HG02884 (cell line): ENCODE measurements around the gene CACNA1C.
A peak's percentile ranks its signal among the peaks of the same experiment; 100 is the strongest.

Experiments used
- ATAC-seq: cut with Tn5 transposase; IDR thresholded peaks from one replicate; pipeline ENCODE4 v1.9.1; 2021; ENCODE audit warnings: mild to moderate bottlenecking, moderate library complexity; ENCODE audit not compliant: unreplicated experiment

The CACNA1C gene

DNA sequence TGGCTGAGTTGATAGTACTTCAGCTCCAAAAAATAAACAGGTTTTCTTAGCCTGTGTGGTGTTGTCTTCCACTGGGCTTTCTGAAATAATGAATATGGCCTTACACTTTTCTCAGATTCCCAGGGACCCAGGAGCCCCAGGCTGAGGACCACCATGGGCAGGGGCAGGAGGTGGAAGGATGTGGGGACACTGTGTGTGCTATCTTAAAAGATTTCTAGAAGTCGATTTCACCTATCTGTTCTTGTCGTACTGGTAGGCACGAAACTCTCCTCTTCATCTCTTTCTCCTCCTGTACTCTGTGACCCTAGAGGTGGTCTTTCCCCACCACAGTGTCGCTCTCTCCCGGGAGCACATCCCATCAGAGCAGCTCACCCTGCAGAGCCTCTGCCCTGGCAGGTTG, 634.3 kb downstream of the CACNA1C start:
- ATAC-seq, result no peak

GRCh38 chr12:2687726-2688125, 634.9 kb downstream of the CACNA1C start:
- no peak for ATAC-seq

DNA sequence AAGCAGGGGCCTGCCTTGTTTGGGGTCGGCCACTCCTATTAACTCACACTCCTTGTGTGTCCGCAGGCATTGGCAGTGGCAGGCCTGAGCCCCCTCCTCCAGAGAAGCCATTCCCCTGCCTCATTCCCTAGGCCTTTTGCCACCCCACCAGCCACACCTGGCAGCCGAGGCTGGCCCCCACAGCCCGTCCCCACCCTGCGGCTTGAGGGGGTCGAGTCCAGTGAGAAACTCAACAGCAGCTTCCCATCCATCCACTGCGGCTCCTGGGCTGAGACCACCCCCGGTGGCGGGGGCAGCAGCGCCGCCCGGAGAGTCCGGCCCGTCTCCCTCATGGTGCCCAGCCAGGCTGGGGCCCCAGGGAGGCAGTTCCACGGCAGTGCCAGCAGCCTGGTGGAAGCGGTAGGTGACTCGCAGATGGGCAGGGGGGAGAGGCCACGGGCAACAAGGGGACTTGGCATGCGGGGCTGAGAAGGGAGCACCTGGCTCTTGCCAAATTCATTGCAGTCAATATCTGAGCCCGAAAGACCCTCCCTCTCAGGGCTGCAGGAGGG, 635.7 kb downstream of the CACNA1C start:
- ATAC-seq, result no peak

DNA sequence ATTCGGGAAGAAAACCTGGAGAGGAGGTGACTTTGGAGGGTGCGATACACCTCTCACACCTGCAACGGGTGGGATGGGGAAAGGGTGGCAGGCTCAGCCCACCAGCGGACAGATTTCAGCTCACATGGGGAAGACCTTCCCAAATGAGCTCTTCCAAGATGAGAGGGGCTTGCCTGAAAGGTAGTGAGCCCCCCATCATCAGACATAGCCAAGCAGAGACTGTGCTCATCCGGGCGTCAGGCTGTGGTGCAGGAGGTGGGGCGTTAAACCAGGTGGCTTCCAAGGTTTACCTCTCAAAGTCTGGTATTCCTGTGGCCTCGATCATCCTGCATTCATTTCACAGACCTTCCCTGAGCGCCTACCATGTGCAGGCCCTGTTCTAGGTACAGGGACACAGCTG, 636.6 kb downstream of the CACNA1C start:
- ATAC-seq, result no peak

DNA sequence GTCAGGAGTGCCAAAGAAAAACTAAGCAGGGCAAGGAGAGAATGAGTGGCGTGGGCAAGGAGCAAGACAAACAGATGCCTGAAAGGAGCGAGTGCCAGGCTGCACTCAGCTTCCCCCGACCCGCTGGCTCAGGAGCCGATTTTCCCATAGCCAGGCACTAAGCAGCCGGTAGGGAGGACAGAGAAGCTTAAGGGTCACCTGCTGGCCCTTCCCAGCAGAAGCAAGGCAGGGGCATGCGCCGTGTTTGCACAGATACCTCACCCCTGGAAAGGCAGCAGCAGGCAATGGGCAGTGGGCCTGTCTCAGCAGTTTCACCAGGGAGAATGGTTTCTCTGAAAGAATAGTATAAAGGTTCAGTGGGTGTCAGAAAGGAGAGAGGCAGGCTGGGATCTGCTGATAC, 637.1 kb downstream of the CACNA1C start:
- no peak for ATAC-seq

DNA sequence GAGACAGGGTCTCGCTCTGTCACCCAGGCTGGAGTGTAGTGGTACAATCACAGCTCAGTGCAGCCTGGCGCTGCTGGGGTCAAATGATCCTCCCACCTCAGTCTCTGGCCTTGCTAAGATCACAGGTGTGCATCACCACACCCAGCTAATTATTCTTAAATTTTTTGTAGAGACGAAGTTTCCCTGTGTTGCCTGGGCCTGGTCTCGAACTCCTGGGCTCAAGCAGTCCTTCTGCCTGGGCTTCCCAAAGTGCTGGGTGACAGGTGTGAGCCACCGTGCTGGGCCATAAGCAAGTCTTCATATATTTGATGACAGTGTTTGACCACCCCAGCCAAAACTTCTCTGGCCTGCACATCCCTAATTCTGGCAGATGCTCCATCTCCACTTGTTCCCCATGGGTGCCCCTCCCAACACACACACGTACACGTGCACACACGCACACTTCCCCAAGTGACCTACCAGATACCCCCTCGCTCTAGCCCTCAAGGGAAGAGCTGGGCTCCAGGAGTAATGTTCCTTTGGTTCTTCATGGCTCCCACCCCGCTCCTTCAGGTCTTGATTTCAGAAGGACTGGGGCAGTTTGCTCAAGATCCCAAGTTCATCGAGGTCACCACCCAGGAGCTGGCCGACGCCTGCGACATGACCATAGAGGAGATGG, 637.7 kb downstream of the CACNA1C start:
- ATAC-seq, result no peak

DNA sequence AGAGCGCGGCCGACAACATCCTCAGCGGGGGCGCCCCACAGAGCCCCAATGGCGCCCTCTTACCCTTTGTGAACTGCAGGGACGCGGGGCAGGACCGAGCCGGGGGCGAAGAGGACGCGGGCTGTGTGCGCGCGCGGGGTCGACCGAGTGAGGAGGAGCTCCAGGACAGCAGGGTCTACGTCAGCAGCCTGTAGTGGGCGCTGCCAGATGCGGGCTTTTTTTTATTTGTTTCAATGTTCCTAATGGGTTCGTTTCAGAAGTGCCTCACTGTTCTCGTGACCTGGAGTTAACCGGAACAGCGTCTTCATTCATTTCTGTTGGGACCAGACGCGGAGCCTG, 638.2 kb downstream of the CACNA1C start:
- no peak for ATAC-seq

- ATAC-seq, result peak; percentile 48
These were observed 638.7 kb downstream of the CACNA1C start for GRCh38 chr12:2691345-2692071.

- ATAC-seq, result no peak
These were observed 639.3 kb downstream of the CACNA1C start for GRCh38 chr12:2692080-2692479.

DNA sequence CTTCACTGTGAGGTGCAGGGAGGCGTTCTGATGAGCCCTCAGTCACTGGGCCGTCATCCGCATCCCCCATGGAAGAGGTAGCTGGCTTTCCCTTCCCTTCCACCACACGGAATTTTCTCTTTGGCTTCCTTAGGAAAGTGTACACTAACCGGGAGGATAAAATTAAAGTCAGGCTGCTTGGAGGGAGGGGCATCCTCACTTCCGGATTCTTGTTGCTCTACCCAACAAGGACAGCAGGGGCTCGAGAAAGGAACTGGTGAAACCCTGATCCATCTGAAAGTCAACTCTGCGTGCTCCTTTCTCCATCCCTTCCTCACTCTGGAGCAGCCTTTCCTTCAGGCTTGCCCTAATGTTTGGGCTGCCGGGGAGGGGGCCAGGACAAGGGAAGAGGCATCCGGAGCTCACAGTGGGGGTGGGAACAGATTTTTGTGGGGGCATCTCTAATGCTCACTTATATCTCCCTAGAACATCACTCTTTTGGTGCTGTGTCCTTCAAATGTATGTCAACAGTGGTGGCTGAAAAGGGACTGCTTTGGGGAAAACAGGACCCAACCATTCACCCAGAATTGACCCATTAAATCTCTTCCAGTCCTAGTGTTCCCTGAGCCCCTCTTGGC, 640.6 kb downstream of the CACNA1C start:
- ATAC-seq, result no peak

DNA sequence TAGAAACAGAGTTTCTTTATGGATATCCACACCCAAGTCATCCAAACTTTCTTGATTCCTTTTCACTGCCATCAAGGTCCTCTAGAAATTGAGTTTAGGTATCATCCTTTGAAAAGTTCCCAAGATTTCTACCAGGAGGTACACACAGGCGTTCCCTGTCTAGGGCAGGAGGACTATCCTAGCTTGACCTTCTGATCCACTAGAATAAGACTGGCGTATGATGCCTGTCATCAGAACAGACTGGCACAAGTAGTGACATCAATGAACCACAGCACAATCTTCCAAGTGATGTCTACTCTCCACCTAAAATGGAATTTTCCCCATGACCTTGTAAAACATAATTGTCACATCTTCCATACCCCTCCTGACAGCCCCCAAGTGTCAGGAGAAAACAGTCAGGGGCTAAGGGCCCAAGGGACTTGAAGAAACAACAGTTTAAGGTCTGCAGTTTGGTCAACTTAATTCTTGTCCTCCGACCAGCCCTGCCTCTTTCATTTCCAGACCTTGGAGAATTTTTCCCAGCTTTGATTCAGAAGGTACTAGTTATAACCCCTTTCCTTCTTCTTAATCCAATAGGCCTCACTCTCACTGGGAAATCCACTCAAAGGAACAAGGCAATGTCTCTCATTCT, 641.3 kb downstream of the CACNA1C start:
- ATAC-seq, result no peak

- no peak for ATAC-seq
These were observed 643.3 kb downstream of the CACNA1C start for GRCh38 chr12:2696136-2696535.

DNA sequence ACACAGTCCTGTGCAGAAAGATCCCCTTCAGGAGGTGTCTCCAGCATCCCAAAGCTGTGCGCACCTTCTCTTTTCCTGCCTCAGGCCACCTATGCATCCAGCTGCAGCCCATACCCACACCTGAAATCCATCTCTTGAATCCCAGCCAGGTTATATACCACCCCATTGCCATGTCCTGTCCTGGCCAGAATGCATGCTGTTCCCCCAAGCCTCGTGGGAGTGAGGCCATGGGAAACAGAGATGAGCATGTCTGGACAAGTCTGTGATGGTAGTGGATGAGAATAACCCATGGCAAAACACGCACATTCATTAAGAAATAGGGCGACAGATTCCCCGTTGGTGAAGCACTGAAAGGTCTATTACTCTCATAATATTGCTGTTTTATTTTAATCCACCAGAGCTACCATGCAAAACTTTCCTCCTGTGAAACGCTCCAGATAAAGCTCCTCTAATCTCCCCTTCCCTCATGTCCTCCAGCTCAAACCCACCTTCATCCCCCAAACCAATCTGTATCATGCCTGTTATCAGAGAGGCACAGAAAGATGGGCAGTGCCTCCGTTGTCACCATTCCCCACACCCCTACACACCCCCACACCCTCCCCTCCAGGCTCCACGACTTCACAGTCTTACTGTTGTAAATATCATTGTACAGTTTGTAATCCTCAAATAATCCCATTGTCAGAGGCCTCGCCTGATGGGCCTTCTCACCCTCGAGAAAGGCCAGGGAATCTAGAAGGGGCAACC, 644.4 kb downstream of the CACNA1C start:
- no peak for ATAC-seq

DNA sequence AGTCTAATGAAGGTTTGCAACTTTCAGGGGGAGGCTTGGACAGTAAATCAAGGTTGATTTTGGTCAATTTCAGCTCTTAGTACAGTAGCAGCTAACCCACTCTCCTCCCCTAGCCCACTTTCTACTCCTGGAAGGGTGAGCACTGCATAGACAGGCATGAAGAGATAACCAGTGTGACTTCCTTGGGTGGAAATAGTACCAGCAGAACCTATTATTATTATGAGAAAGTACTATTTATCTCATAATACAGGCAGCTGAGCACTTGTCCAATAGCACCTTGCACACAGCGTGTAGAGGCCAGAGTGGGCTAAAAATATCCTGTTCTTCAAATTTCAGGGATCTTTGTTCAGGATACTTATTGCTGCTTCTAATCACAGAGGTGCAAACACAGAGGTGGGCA, 645.8 kb downstream of the CACNA1C start:
- ATAC-seq, result no peak

- ATAC-seq, result no peak
These were observed 657.9 kb downstream of the CACNA1C start for GRCh38 chr12:2710701-2711100.

DNA sequence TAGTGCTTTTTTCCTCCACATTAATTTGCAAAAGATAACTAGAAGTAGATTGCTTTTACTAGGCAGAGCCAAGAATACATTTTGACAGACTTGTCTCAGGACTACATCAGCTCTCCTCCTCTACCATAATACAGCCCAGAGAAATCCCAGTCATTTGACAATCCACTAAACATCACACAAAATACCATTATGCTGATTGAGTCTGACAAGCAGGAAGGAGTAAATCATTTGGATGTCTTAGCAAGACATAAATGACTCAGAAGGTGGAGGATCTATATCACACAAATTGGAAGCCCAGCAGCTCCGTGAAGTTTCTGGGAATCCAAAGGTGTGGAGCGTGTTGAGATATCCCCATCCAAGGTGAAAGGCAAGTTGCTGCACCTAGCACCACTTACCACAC, 666.6 kb downstream of the CACNA1C start:
- ATAC-seq, result no peak

DNA sequence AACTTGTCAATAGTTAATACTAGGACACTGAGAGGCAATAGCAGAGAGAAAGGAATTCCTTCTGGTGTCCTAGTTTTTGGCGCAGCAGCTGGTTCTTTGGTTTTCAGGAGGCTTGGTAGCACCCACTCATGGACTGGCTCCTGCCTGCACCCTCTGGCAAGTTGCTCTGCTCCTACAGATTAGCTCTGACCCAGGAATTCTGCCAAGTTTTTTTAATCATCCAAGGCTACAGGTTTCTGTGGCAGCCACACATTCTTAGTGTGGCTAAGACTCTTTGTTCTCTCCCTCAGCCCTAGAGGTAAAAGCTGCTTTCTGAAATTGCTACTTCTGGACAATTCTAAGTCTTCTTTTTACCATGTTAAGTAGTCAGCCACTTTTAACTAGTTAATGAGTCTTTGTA, 670.0 kb downstream of the CACNA1C start:
- ATAC-seq, result no peak

DNA sequence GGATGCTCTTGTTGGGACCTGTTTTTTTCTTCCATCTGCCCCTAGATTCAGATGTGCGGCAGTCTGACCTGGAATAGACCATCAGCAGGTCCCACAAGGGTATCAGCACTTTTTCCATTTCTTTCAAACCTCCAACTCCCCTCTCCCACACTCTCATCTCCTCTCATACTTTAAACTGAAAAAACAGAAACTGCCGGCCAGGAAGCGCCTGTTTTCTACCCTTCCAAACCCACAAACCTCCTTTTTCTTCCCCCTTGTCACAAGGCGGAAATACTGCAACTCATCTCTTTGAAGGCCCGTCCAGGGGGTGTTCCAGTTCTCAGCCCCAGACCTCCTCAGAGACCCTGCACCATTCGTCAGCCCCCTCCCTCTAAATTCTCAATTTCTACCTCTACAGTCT, 679.5 kb downstream of the CACNA1C start:
- no peak for ATAC-seq

DNA sequence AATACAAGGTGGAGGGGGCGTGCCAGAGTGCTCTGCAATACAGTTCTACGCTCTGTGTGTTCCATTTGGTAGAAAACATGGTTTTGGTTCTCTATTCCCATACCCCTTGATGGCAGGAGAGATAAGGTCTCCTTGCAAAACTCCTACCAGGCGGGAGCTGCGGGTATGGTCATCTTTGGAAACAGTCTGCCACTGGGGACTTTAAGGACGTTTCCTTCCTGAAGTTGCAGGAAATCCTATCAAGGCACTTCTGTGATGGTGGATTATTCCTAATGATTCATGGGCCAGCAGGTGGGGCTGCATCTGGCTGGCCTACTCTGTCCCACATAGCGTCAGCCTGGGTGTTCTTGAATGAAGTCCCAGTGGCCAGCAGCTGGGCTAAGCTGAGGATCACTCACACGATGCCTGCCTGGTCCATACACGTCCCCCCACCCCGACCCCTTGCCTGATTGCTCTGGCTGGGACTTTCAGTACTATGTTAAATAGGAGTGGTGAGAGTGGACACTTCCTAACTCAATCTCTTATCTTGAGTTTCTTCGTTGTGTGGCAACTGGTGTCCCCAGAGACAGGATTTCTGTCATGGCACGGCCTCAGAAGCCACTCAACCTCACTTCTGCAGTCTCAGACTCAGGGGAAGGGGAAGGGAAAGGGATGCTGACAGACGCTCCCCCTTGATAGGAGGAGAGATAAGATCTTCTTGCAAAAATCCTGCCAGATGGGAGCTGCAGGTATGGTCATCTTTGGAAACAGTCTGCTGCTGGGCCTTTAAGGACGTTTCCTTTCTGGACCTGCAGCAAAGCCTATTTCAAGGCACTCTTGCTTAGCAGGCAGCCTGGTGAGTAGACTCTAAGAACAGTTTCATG, 680.9 kb downstream of the CACNA1C start:
- ATAC-seq, result no peak

DNA sequence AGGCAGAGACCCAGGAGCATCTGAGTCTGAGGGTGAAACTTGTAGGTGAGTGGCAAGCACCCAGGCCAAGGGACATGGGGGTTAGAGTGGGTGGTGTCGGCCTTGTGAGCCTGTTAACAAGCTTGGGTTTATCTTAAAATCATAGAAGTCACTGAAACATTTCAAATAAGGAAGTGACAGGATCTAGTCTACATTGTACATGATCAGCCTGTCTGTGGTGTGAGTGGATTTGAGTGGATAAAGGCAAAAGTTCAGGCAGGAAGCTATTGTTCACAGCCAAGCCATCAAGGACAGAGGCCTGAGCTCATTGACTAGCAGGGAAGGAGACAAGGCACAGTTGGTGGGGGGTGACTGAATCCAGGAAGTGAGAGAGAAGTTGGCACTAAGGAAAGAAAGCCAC, 682.6 kb downstream of the CACNA1C start:
- no peak for ATAC-seq
